Neural progenitor cell (in vitro differentiated cells): Measurements from ENCODE around the gene KCNIP1.

Experiments
- CTCF ChIP-seq: fragments of 200-600 bp; sonication (generic); IDR thresholded peaks from 2 replicates; pipeline ENCODE4 v1.5.1; 2017; ENCODE audit warnings: antibody characterized with exemption, mild to moderate bottlenecking
- EZH2 ChIP-seq: fragments of 200-600 bp; sonication (generic); IDR thresholded peaks from 2 replicates; pipeline ENCODE4 v1.6.1; 2017; ENCODE audit warnings: antibody characterized with exemption, mild to moderate bottlenecking, moderate library complexity

GRCh38 chr5:170557314-170557713 is 53.5 kb downstream of the KCNIP1 start:
- TF ChIP-seq CTCF, result no peak
- TF ChIP-seq EZH2, result no peak
